Transverse colon (tissue), 4 donors: ENCODE data around the gene NLRC5. TPM values are rescaled to one million over a fixed set of nuclear protein-coding genes. Genes with fewer than 3 reads are reported as not detected.

Experiments
- DNase-seq: peaks from one replicate; pipeline ENCODE4 v3.0.0-alpha.2; 2019
- H3K27ac ChIP-seq, 4 donors: fragments of 200-600 bp; sonication (generic); 2 replicates each; pipeline ENCODE4 v1.5.1; 2016 to 2018; ENCODE audit warnings: inconsistent platforms in 4 of 4
- H3K27me3 ChIP-seq: fragments of 200-600 bp; sonication (generic); 2 replicates; pipeline ENCODE4 v1.5.1; 2017; ENCODE audit warnings: inconsistent platforms
- H3K36me3 ChIP-seq, 4 donors: fragments of 200-600 bp; sonication (generic); 2 replicates each; pipeline ENCODE4 v1.5.1; 2017 to 2019; ENCODE audit warnings: inconsistent platforms in 4 of 4
- H3K4me1 ChIP-seq, 4 donors: fragments of 200-600 bp; sonication (generic); 2 replicates each; pipeline ENCODE4 v1.5.1; 2017 to 2020; ENCODE audit warnings: inconsistent platforms in 4 of 4
- H3K4me3 ChIP-seq, 4 donors: fragments of 200-600 bp; sonication (generic); 1 replicate in 1 of 4; 2 replicates in 3 of 4; pipeline versions ENCODE4 v1.5.1 to v1.6.1; 2017 to 2019; ENCODE audit warnings: inconsistent platforms in 4 of 4
- H3K9me3 ChIP-seq, 2 donors: fragments of 200-600 bp; sonication (generic); 2 replicates each; pipeline ENCODE4 v1.5.1; 2017 to 2019; ENCODE audit warnings: inconsistent platforms in 2 of 2
- CTCF ChIP-seq, 5 experiments: fragments of 200-600 bp in 3 of 5; fragments of 450-650 bp in 2 of 5; sonication (generic) in 3 of 5; IDR thresholded peaks; 1 replicate in 2 of 5; 2 replicates in 3 of 5; pipeline ENCODE4 v1.5.1; 2016 to 2017; ENCODE audit warnings: antibody characterized with exemption in 5 of 5, inconsistent platforms in 3 of 5, mild to moderate bottlenecking in 2 of 5, moderate library complexity in 1 of 5
- EP300 ChIP-seq: sonication (generic); formaldehyde crosslinking; IDR thresholded peaks from one replicate; pipeline ENCODE4 v1.6.1; 2017; ENCODE audit warnings: antibody characterized with exemption, low read depth
- POLR2A ChIP-seq: fragments of 450-650 bp; IDR thresholded peaks from one replicate; pipeline ENCODE4 v1.6.1; 2016; ENCODE audit warnings: antibody characterized with exemption, mild to moderate bottlenecking, moderate library complexity
- POLR2AphosphoS5 ChIP-seq, 3 donors: sonication (generic); formaldehyde crosslinking; IDR thresholded peaks; one replicate each; pipeline ENCODE4 v1.6.1; 2016; ENCODE audit warnings: antibody characterized with exemption in 3 of 3
- WGBS, 2 donors: methylation state at CpG; one replicate each; pipeline ENCODE4 v1.1.5; 2018; ENCODE audit warnings: low coverage in 1 of 2; 5-methylcytosine and 5-hydroxymethylcytosine counted together
- in situ Hi-C, 4 donors: fragments of 200-750 bp; cut with MboI; loops; one replicate each; pipeline versions ENCODE4 v1.15.0 to v1.15.1; 2017; ENCODE audit warnings: low sequenced_read_pairs in 3 of 4, low pct_ligation_motif_present in 1 of 4, low pct_unique_long_range_greater_than_20kb in 1 of 4
- intact Hi-C: fragments of 100-400 bp; cut with DNase I; formaldehyde crosslinking; loops from one replicate; pipeline ENCODE4 v1.15.1; 2023; ENCODE audit warnings: low total_unique reads
- total RNA-seq, 4 donors: library from RNA; depleted of rRNA; stranded (reverse); fragments of >200 nt; gene quantifications; one replicate each; pipeline ENCODE4 v1.1.0, GENCODE V29; 2016

The NLRC5 gene
- total RNA-seq, 4 donors from 2014 or later, result 59.4 to 171 (median 73.6) TPM

GRCh38 chr16:57072616-57073275, 83.4 kb downstream of the NLRC5 start:
- H3K27ac ChIP-seq, result no peak overlapping the region
- 70 to 82% methylated on average over 6 to 8 of the region's 8 CpGs for WGBS, 2 donors
- peaks cover 0 to 5% (median 0%) of the 10 kb centered on the region in 4 donors for H3K36me3 ChIP-seq
- DNase-seq, result no peak
- in situ Hi-C loops (loop anchor here in 1 of 4 donors (25.0 kb wide), 1 partner anchor 210 kb away; the partner anchor contains the start of gene SLC12A3), intact Hi-C loops (no loop called here)
- no peaks in the 10 kb centered on the region for H3K4me1 ChIP-seq
- TF ChIP-seq EP300 (no peak), CTCF (IDR thresholded peaks at IDR 0.05) (no peak), POLR2AphosphoS5 (IDR thresholded peaks at IDR 0.05) (no peak), POLR2A (no peak)
- H3K27me3 ChIP-seq, result no peaks in the 10 kb centered on the region
- H3K4me3 ChIP-seq, result no peak overlapping the region
- no peaks in the 10 kb centered on the region for H3K9me3 ChIP-seq

GRCh38 chr16:57077714-57078113, 88.4 kb downstream of the NLRC5 start:
- no peaks in the 10 kb centered on the region for H3K9me3 ChIP-seq
- DNase-seq, result no peak
- no peak for TF ChIP-seq POLR2AphosphoS5 (IDR thresholded peaks at IDR 0.05)
- TF ChIP-seq CTCF (IDR thresholded peaks at IDR 0.05), result no peak
- no peak for TF ChIP-seq POLR2A
- no peak for TF ChIP-seq EP300
- H3K4me3 ChIP-seq, result no peak overlapping the region
- intact Hi-C loops (no loop called here), in situ Hi-C loops (loop anchor here in 2 of 4 donors (25.0 kb wide), 1 partner anchor 335 kb away; the partner anchor contains the start of gene CCL17 (in 2 of the 2))
- 91% methylated on average over 6 of the region's 7 CpGs; no CpG with 5 or more reads in 1 of the 2 donors for WGBS, 2 donors
- H3K27ac ChIP-seq, result no peak overlapping the region
- H3K27me3 ChIP-seq, result no peaks in the 10 kb centered on the region
- H3K4me1 ChIP-seq, result no peaks in the 10 kb centered on the region
- peaks cover 0 to 5% (median 0%) of the 10 kb centered on the region in 4 donors for H3K36me3 ChIP-seq

GRCh38 chr16:57081744-57082143, 92.4 kb downstream of the NLRC5 start:
- intact Hi-C loops, result no loop called here
- no peak for DNase-seq

More at GRCh38 chr16:57081744-57082143, 92.4 kb downstream of the NLRC5 start:
- Histone ChIP-seq H3K36me3 (no peaks in the 10 kb centered on the region), H3K4me1 (peaks cover 0 to 5% (median 1%) of the 10 kb centered on the region in 4 donors), H3K9me3 (no peaks in the 10 kb centered on the region), H3K27ac (no peak overlapping the region), H3K27me3 (no peaks in the 10 kb centered on the region), H3K4me3 (no peak overlapping the region)
- TF ChIP-seq POLR2A (no peak), EP300 (no peak), CTCF (IDR thresholded peaks at IDR 0.05) (no peak), POLR2AphosphoS5 (IDR thresholded peaks at IDR 0.05) (no peak)
- in situ Hi-C loops, result loop anchor here in 3 of 4 donors (10.0 to 25.0 kb wide), 3 partner anchors 83 to 331 kb away; partner anchors contain the start of gene CCL17 (in 2 of the 3)
